ENCODE measurements around the gene TNC.

Gene TNC

GRCh38 chr9:115039516-115040120 is 78.3 kb downstream of the TNC start:
- no peak for DNase-seq

- no peak for DNase-seq
Measured at GRCh38 chr9:115038178-115038577, 79.8 kb downstream of the TNC start.

GRCh38 chr9:115036691-115037090 is 81.3 kb downstream of the TNC start:
- no peak for DNase-seq

GRCh38 chr9:115035841-115036612 is 81.9 kb downstream of the TNC start:
- DNase-seq: peak in 1 of 2 experiments; percentile 3

- no peak for DNase-seq
Measured at GRCh38 chr9:115034801-115035200, 83.2 kb downstream of the TNC start.

- no peak for DNase-seq
Measured at GRCh38 chr9:115033800-115034199, 84.2 kb downstream of the TNC start.

GRCh38 chr9:115032296-115032695 is 85.7 kb downstream of the TNC start:
- DNase-seq: no peak

- no peak for DNase-seq
Measured at GRCh38 chr9:115030006-115030405, 88.0 kb downstream of the TNC start.

- no peak for DNase-seq
Measured at GRCh38 chr9:115025721-115026120, 92.2 kb downstream of the TNC start.

GRCh38 chr9:115024925-115025535 is 92.9 kb downstream of the TNC start:
- DNase-seq: no peak

- no peak for DNase-seq
Measured at GRCh38 chr9:115022760-115023434, 95.1 kb downstream of the TNC start.

GRCh38 chr9:115018547-115019435 is 99.2 kb downstream of the TNC start:
- no peak for DNase-seq

- DNase-seq: no peak
Measured at GRCh38 chr9:115016344-115016743, 101.6 kb downstream of the TNC start.

- DNase-seq: peak; percentile 19 to 30
Measured at GRCh38 chr9:115015018-115015635, 102.8 kb downstream of the TNC start.

GRCh38 chr9:115014438-115014837 is 103.5 kb downstream of the TNC start:
- no peak for DNase-seq

- peak; percentile 69 to 84 for DNase-seq
Measured at GRCh38 chr9:115013998-115014397, 104.0 kb downstream of the TNC start.

- DNase-seq: no peak
Measured at GRCh38 chr9:115012486-115012885, 105.5 kb downstream of the TNC start.

- DNase-seq: no peak
Measured at GRCh38 chr9:115010874-115011273, 107.1 kb downstream of the TNC start.

- DNase-seq: peak; percentile 32 to 54
Measured at GRCh38 chr9:115008536-115009270, 109.3 kb downstream of the TNC start.

GRCh38 chr9:115006660-115007059 is 111.3 kb downstream of the TNC start:
- DNase-seq: peak in 1 of 2 experiments; percentile 20

GRCh38 chr9:115005322-115005721 is 112.6 kb downstream of the TNC start:
- DNase-seq: no peak

All from Kasumi-1 (cell line).